Neural cell (in vitro differentiated cells): ENCODE data around the gene GDF7. TPM values are rescaled to one million over a fixed set of nuclear protein-coding genes. Genes with fewer than 3 reads are reported as not detected.

Source experiments
- H2AFZ ChIP-seq: fragments of 200-600, 300-800 bp; sonication (generic), shearing (Covaris generic); 2 replicates; pipeline ENCODE4 v1.6.0; 2014; ENCODE audit warnings: low read depth, mild to moderate bottlenecking, antibody characterized with exemption, low read length, moderate library complexity
- H3F3A ChIP-seq: fragments of 200-600 bp; shearing (Covaris generic); 2 replicates; pipeline ENCODE4 v1.6.1; 2016; ENCODE audit warnings: mild to moderate bottlenecking, moderate library complexity, mixed read lengths, antibody characterized with exemption, low read length; ENCODE audit not compliant: insufficient read depth, poor library complexity, severe bottlenecking
- H3K27ac ChIP-seq: fragments of 200-600, 300-800 bp; sonication (generic), shearing (Covaris generic); 2 replicates; pipeline ENCODE4 v1.5.1; 2014; ENCODE audit warnings: mild to moderate bottlenecking, low read length, moderate library complexity
- H3K27me3 ChIP-seq: fragments of 300-800, 200-600 bp; sonication (generic), shearing (Covaris generic); 2 replicates; pipeline ENCODE4 v1.6.0; 2014; ENCODE audit warnings: mild to moderate bottlenecking, low read depth, low read length, moderate library complexity; ENCODE audit not compliant: insufficient read depth
- H3K36me3 ChIP-seq: fragments of 300-800, 200-600 bp; sonication (generic), shearing (Covaris generic); 2 replicates; pipeline ENCODE4 v1.5.1; 2014; ENCODE audit warnings: mild to moderate bottlenecking, antibody characterized with exemption, low read length, moderate library complexity; ENCODE audit not compliant: insufficient read depth
- H3K4me2 ChIP-seq: fragments of 300-800, 200-600 bp; sonication (generic), shearing (Covaris generic); 2 replicates; pipeline ENCODE4 v1.6.0; 2014; ENCODE audit warnings: mild to moderate bottlenecking, low read length
- H3K4me3 ChIP-seq: fragments of 300-800, 200-600 bp; sonication (generic), shearing (Covaris generic); 2 replicates; pipeline ENCODE4 v1.5.1; 2014; ENCODE audit warnings: mild to moderate bottlenecking, low read length, moderate library complexity
- H3K79me2 ChIP-seq: fragments of 200-600 bp; shearing (Covaris generic); replicated peaks from 2 replicates; pipeline ENCODE4 v1.6.0; 2014; ENCODE audit warnings: mild to moderate bottlenecking, low read length, moderate library complexity; ENCODE audit not compliant: insufficient read depth
- H3K9ac ChIP-seq: fragments of 300-800, 200-600 bp; sonication (generic), shearing (Covaris generic); 2 replicates; pipeline ENCODE4 v1.6.1; 2016; ENCODE audit warnings: mild to moderate bottlenecking, low read length, mixed read lengths
- H3K9me2 ChIP-seq: fragments of 200-600 bp; shearing (Covaris generic); 2 replicates; pipeline ENCODE4 v1.6.1; 2016; ENCODE audit warnings: mild to moderate bottlenecking, low read length, mixed read lengths; ENCODE audit not compliant: insufficient read depth
- H3K9me3 ChIP-seq: fragments of 200-600, 300-800 bp; sonication (generic), shearing (Covaris generic); 2 replicates; pipeline ENCODE4 v1.6.1; 2016; ENCODE audit warnings: mild to moderate bottlenecking, mixed run types, low read length, moderate library complexity, mixed read lengths
- H4K20me1 ChIP-seq: fragments of 200-600 bp; shearing (Covaris generic); 2 replicates; pipeline ENCODE4 v1.6.1; 2016; ENCODE audit warnings: mild to moderate bottlenecking, mixed run types; ENCODE audit not compliant: insufficient read depth
- EP300 ChIP-seq: fragments of 450-650 bp; conservative IDR thresholded peaks from 2 replicates; pipeline ENCODE4 v1.6.1; 2014; ENCODE audit warnings: antibody characterized with exemption, mild to moderate bottlenecking, moderate library complexity; ENCODE audit not compliant: poor library complexity, severe bottlenecking
- EZH2 ChIP-seq: fragments of 200-600, 300-800 bp; shearing (Covaris generic), sonication (generic); IDR thresholded peaks from 2 replicates; pipeline ENCODE4 v1.6.1; 2014; ENCODE audit warnings: antibody characterized with exemption, low read length, borderline replicate concordance, mild to moderate bottlenecking; ENCODE audit not compliant: insufficient read depth, poor library complexity, severe bottlenecking
- MXI1 ChIP-seq: fragments of 450-650 bp; conservative IDR thresholded peaks from 2 replicates; pipeline ENCODE4 v1.6.1; 2014; ENCODE audit warnings: antibody characterized with exemption, mild to moderate bottlenecking; ENCODE audit not compliant: poor library complexity, severe bottlenecking
- POLR2AphosphoS5 ChIP-seq: IDR thresholded peaks from 2 replicates; pipeline ENCODE4 v1.6.1; 2012
- RAD21 ChIP-seq: fragments of 450-650 bp; conservative IDR thresholded peaks from 2 replicates; pipeline ENCODE4 v1.6.1; 2014; ENCODE audit warnings: antibody characterized with exemption, mild to moderate bottlenecking, moderate library complexity
- SMC3 ChIP-seq: fragments of 450-650 bp; conservative IDR thresholded peaks from 2 replicates; pipeline ENCODE4 v1.6.1; 2014; ENCODE audit warnings: antibody characterized with exemption, mild to moderate bottlenecking, moderate library complexity; ENCODE audit not compliant: poor library complexity
- TAF1 ChIP-seq: IDR thresholded peaks from 2 replicates; pipeline ENCODE4 v1.6.1; 2012; ENCODE audit warnings: low read depth
- polyA plus RNA-seq: library from polyadenylated mRNA; depleted of rRNA; stranded (reverse); fragments of >200 nt; gene quantifications from 2 replicates; pipeline ENCODE4 v1.2.3, GENCODE V29; 2014
- TF ChIP-seq, protein P1 (sequence below): fragments of 450-650 bp; IDR thresholded peaks from 2 replicates; pipeline ENCODE4 v1.5.1; 2014; ENCODE audit warnings: antibody characterized with exemption, mild to moderate bottlenecking, moderate library complexity; ENCODE audit not compliant: poor library complexity, severe bottlenecking
- TF ChIP-seq, protein P2 (sequence below): IDR thresholded peaks from 2 replicates; pipeline ENCODE4 v1.6.1; 2012; ENCODE audit warnings: borderline replicate concordance

The GDF7 gene
- polyA plus RNA-seq, 1 donor from 2014 or later, result 0.38 TPM

GRCh38 chr2:20723543-20723942, 56.6 kb downstream of the GDF7 start:
- H3F3A ChIP-seq, result no peaks in the 10 kb centered on the region
- no peaks in the 10 kb centered on the region for H3K79me2 ChIP-seq
- no peak overlapping the region for H3K4me3 ChIP-seq

GRCh38 chr2:20724500-20725053, 57.6 kb downstream of the GDF7 start:
- no peak for TF ChIP-seq RAD21
- Histone ChIP-seq H3F3A (no peaks in the 10 kb centered on the region), H3K36me3 (no peaks in the 10 kb centered on the region), H3K79me2 (no peaks in the 10 kb centered on the region), H3K9me3 (no peaks in the 10 kb centered on the region), H3K27me3 (no peaks in the 10 kb centered on the region), H3K27ac (no peak overlapping the region), H3K4me2 (no peak overlapping the region), H3K9ac (no peak overlapping the region), H2AFZ (no peak overlapping the region), H3K9me2 (no peaks in the 10 kb centered on the region), H3K4me3 (no peak overlapping the region), H4K20me1 (no peaks in the 10 kb centered on the region)

More at GRCh38 chr2:20723543-20723942, 56.6 kb downstream of the GDF7 start:
- Histone ChIP-seq H4K20me1 (no peaks in the 10 kb centered on the region), H3K4me2 (no peak overlapping the region), H3K27me3 (no peaks in the 10 kb centered on the region), H2AFZ (no peak overlapping the region), H3K9me2 (no peaks in the 10 kb centered on the region), H3K27ac (no peak overlapping the region), H3K9ac (no peak overlapping the region), H3K36me3 (no peaks in the 10 kb centered on the region), H3K9me3 (no peaks in the 10 kb centered on the region)
- no peak for TF ChIP-seq MXI1
- TF ChIP-seq SMC3, result no peak
- TF ChIP-seq, protein P1, sequence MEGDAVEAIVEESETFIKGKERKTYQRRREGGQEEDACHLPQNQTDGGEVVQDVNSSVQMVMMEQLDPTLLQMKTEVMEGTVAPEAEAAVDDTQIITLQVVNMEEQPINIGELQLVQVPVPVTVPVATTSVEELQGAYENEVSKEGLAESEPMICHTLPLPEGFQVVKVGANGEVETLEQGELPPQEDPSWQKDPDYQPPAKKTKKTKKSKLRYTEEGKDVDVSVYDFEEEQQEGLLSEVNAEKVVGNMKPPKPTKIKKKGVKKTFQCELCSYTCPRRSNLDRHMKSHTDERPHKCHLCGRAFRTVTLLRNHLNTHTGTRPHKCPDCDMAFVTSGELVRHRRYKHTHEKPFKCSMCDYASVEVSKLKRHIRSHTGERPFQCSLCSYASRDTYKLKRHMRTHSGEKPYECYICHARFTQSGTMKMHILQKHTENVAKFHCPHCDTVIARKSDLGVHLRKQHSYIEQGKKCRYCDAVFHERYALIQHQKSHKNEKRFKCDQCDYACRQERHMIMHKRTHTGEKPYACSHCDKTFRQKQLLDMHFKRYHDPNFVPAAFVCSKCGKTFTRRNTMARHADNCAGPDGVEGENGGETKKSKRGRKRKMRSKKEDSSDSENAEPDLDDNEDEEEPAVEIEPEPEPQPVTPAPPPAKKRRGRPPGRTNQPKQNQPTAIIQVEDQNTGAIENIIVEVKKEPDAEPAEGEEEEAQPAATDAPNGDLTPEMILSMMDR, result no peak
- no peak for TF ChIP-seq EZH2
- TF ChIP-seq TAF1, result no peak
- TF ChIP-seq RAD21, result no peak
- no peak for TF ChIP-seq POLR2AphosphoS5

- Histone ChIP-seq H3K27ac (no peak overlapping the region), H3K27me3 (no peaks in the 10 kb centered on the region), H3F3A (no peaks in the 10 kb centered on the region), H3K4me3 (no peak overlapping the region), H3K4me2 (no peak overlapping the region), H3K36me3 (no peaks in the 10 kb centered on the region), H3K9ac (no peak overlapping the region), H2AFZ (no peak overlapping the region), H3K79me2 (no peaks in the 10 kb centered on the region), H3K9me3 (no peaks in the 10 kb centered on the region), H3K9me2 (no peaks in the 10 kb centered on the region), H4K20me1 (no peaks in the 10 kb centered on the region)
- TF ChIP-seq POLR2AphosphoS5 (no peak), SMC3 (no peak), RAD21 (no peak), EP300 (no peak), TAF1 (no peak), MXI1 (no peak), EZH2 (no peak)
- TF ChIP-seq, protein P1, result no peak
- TF ChIP-seq, protein P2, sequence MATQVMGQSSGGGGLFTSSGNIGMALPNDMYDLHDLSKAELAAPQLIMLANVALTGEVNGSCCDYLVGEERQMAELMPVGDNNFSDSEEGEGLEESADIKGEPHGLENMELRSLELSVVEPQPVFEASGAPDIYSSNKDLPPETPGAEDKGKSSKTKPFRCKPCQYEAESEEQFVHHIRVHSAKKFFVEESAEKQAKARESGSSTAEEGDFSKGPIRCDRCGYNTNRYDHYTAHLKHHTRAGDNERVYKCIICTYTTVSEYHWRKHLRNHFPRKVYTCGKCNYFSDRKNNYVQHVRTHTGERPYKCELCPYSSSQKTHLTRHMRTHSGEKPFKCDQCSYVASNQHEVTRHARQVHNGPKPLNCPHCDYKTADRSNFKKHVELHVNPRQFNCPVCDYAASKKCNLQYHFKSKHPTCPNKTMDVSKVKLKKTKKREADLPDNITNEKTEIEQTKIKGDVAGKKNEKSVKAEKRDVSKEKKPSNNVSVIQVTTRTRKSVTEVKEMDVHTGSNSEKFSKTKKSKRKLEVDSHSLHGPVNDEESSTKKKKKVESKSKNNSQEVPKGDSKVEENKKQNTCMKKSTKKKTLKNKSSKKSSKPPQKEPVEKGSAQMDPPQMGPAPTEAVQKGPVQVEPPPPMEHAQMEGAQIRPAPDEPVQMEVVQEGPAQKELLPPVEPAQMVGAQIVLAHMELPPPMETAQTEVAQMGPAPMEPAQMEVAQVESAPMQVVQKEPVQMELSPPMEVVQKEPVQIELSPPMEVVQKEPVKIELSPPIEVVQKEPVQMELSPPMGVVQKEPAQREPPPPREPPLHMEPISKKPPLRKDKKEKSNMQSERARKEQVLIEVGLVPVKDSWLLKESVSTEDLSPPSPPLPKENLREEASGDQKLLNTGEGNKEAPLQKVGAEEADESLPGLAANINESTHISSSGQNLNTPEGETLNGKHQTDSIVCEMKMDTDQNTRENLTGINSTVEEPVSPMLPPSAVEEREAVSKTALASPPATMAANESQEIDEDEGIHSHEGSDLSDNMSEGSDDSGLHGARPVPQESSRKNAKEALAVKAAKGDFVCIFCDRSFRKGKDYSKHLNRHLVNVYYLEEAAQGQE, result no peak
Measured at GRCh38 chr2:20725782-20726181, 58.8 kb downstream of the GDF7 start.
